GM21786 (cell line): ENCODE measurements around the gene PPP1R18.
"Not testable (repeated sequence)": the region's sequence is repeated elsewhere in the genome, so short reads cannot be mapped to it uniquely, and the experiment has no call there.

Experiments
- ATAC-seq: cut with Tn5 transposase; IDR thresholded peaks from one replicate; pipeline ENCODE4 v1.9.1; 2021; ENCODE audit not compliant: unreplicated experiment

Gene PPP1R18

DNA sequence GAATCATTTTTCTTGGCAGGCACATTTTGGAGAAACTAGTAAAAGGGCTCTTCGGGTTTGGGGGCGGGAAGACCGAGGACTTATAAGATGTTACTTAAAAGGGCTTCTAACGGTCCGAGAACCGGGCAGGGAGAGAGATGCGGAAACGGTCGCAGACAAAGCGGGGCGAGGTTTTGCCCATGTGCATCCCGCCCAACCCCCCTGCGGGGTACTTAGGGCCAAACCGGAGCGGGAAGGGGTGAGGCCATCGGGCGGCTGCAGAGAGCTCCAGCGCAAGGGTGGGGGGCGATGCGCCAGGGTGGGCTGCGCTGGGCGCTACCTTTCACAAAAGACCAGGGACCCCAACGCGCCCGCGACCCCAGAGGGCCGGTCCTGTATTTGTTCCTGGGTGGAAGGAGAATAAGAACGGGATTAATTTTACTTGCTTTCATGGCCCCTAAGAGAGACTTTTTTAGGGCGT lies 34.3 kb upstream of the PPP1R18 start:
- ATAC-seq = no peak

DNA sequence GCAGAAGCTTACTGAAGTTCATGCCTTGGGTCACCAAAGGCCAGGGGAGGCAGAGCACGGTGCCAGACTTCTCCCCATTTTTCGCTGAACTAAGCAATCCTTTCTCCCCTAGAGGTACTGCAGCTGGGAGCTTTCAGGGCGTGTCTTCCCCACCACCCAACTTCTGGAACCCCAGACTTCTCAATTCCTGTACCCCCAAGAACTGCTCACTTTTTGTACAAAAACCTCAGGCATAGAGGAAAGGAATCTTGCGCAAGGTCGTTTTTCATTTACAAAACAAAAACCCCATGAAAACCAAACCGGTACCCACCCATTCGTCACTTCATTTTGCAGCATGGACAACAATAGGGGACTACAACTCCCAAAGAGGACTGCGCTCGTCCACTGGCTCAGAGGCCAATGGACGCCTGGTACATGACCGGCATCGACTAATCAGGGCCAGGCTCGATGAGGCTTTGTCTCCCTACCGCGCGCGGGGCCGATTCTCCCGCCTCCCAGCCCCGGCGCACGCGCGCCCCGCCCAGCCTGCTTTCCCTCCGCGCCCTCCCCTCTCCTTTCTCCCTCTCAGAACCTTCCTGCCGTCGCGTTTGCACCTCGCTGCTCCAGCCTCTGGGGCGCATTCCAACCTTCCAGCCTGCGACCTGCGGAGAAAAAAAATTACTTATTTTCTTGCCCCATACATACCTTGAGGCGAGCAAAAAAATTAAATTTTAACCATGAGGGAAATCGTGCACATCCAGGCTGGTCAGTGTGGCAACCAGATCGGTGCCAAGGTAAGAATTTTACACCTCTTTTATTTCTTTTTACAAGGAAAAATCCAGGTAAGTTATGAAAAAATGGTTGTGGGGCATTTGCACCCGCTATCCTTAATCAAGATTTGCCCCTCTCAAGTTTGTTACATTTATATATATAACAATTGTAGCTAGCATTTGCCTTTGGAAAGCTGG lies 33.6 kb upstream of the PPP1R18 start, which contains the start of gene TUBB:
TUBB (plus strand) TSS at position 562 of the 947 bp plus-strand sequence; CDS start at position 717, 155 bp downstream.
- ATAC-seq = peak; percentile 43

DNA sequence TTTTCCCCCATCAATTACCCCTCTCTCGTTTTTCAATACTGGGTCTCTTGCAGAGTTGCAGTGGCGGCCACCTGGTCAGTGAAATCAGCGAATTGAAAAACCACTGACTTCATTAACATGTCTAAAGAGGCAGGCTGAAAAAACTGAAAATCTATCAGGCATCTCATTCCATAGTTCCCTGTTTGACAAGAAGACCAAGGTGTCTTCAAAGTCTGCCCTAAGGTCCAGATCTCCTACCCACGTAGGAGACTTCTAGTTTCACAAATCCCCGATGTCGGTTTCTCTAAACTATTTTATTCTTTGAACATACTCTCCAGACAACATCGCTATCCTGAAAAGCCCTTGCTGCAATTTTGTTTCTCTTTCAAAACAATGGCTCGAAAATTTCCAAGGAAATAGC lies 32.9 kb upstream of the PPP1R18 start:
- no peak for ATAC-seq

DNA sequence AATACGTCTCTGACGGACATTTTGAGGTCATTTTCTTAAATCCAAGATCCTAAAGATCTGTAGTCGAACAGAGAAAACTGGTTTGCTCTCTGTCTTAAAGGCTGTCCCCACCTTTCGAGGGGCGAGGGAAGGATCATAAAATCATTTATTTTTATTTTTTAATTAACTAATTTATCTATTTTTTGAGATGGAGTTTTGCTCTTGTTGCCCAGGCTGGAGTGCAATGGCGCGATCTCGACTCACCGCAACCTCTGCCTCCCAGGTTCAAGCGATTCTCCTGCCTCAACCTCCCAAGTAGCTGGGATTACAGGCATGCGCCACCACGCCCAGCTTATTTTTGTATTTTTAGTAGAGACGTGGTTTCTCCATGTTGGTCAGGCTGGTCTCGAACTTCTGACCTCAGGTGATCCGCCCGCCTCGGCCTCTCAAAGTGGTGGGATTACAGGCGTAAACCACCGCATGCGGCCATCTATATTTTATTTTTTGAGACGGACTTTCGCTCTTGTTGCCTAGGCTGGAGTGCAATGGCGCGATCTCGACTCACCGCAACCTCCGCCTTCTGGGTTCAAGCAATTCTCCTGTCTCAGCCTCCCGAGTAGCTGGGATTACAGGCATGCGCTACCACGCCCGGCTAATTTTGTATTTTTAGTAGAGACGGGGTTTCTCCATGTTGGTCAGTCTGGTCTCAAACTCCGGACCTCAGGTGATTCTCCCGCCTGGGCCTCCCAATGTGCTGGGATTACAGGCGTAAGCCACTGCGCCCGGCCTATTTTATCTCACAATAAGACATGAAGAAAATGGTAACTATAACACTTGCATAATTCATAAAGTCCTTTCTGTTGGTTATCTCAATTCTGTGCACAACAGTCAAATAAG lies 31.6 kb upstream of the PPP1R18 start:
- not testable (repeated sequence) for ATAC-seq

DNA sequence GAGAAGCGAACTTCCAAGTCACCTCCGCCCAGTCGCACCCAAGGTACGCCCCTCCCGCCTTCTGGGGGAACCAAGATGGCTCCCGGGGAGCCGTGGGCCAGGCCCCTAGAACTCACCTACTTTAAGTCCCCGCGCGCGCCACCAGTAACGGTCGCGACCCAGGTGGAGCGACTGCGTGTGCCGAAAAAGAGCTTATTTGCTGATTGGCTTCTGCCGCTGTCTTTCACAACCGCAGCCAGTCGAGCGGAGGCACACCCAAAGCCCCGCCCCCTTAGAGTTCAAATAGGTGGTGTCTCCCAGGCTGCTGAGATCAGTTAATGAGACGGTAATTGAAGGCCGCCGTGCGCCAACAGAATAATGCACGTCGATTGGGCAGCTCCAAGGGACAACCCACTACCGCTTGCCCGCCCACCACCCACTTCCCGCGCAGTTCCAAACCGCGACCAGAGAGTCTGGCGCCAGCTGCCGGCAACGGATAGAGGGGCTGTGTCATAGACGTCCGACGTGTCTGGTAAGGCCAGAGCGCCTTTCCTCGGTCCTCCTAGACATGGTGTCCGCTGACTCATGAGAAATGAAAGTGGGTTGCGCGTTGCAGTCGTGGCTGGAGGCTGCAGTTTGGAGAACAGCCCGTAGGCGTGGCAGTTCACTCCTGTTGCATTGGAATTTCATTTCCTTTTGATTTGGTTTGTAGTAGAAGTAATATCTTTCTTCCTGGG lies 30.8 kb upstream of the PPP1R18 start, which contains the start of gene MDC1:
MDC1 (minus strand) TSS at position 153 of the 716 bp plus-strand sequence. CDS start 2,106 bp downstream, outside the sequence.
- peak; percentile 75 for ATAC-seq

DNA sequence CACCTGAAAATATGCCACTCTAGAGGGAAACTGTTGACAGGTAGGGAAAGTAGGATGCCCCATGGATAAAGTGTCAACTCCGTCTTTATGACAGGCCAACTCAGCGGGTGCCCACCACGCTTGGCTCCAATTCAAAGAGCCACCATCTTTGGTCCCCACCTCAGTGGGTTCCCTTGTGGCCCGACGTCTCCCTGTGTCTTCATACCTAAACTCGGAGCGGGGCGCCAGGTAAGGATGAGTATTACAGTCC lies 30.4 kb upstream of the PPP1R18 start:
- no peak for ATAC-seq

DNA sequence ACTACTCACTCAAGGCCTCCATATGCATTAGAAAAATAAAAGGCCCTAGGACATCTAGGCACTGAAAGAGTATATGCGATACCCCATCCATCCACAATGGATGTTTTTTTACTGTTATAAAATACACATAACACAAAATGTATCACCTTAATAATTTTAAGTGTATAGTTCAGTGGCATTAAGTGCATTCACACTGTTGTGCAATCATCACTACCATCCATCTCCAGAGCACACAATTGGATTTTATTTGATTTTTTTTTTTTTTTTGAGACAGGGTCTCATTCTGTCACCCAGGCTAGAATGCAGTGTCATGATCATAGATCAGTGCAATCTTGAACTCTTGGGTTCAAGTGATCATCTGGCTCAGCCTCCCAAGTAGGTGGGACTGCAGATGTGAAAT lies 27.8 kb upstream of the PPP1R18 start:
- no peak for ATAC-seq

DNA sequence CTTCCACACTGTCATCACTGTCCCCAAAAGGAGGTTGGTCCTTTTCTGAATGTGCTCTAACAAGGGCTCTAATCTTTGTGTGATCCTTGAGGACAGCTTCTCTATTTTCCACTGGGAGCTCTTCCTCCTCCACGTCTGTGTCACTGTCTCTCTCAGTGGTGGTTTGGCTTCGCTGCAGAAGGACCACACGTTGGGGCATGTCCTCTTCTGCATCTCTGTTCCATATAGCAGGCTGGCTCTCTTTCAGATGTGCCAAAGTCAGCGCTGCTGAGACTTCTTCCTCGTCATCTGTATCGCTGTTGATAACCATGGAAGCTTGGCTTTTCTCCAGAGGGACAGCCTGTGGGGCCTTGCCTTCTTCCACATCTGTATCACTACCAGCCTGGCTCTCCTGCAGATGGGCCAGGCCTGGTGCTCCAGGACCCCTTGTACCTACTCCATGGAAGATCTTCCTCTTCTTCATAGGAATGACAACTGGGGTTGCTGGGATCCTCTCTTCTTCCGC lies 26.0 kb upstream of the PPP1R18 start:
- no peak for ATAC-seq

DNA sequence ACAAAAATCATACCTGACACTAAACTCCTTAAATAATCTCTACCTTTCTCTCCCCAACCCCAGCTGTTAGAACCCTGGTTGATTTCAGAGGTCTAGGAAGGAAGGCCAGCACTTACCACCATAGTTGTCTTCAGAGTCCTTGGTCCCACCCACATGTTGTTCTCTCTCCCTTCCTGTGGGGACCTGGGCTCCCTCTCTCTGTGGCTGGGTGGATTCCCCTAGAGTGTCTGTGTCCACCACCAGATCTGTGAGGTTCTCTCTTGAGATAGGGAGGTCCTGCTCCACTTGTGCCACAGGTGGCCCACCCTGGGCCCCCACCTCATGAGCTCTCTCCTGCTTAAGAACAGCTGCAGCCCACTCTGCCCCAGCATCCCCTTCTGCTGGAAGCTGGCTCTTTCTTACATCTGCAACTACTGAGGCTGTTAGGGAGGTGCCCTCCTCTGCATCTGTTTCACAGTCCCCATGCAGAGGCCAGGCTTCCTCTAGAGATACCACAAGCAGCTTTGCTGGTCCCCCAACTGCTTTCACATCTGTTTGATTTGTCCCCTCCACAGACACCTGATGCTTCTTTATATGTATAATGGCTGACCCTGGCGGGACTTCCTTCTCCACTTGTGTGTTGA lies 25.4 kb upstream of the PPP1R18 start:
- ATAC-seq = peak; percentile 58

DNA sequence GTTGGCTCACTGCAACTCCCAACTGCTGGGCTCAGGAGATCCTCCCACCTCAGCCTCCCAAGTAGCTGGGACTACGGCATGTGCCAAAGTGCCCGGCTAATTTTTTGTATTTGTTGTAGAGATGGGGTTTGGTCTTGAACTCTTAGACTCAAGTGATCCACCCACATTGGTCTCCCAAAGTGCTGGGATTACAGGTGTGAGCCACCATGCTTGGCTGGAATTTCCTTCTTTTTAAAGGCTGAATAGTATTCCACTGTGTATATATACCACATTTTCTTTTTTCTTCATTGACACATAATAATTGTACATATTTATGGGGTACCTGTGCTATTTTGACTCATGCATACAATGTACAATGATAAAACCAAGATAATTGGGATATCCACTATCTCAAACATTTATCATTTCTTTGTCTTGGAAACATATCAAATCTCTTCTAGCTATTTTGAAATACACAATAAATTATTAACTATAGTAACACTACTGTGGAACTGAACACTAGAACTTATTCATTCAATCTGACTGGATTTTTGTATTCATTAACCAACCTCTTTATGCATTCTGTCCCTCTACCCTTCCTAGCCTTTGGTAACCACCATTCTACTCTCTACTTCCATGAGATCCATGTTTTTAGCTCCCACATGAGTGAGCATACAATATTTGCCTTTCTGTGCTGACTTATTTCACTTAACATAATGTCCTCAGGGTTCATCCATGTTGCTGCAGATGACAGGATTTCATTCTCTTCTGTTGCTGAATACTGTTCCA lies 22.8 kb upstream of the PPP1R18 start:
- ATAC-seq = no peak

DNA sequence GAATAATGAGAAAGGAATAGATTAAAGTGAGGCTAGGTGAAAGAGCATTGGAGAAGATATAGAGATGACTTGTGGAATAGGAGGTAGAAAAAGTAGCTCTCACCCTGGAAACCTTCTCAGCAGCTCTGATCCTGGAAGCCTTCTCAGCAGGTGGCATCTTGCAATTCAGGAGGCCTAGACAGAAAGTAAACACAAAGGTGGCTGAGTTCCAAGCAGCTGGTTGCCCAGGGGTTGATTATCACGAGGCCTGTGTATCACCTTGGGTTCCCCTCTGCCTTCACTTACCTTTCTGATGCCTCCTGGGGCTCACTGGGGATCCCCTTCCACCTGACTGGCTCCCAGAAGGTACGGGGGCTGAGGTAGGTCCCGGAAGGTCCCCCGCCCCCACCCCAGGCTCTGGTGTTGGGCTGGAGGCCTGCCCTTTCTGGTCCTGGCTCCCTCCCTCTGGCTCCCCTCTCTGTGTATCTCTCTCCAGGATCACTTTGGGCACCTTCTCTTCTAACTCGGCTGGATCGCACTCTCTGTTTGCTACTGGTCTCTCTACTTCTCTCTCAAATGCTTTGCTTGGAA lies 20.9 kb upstream of the PPP1R18 start:
- ATAC-seq = no peak

DNA sequence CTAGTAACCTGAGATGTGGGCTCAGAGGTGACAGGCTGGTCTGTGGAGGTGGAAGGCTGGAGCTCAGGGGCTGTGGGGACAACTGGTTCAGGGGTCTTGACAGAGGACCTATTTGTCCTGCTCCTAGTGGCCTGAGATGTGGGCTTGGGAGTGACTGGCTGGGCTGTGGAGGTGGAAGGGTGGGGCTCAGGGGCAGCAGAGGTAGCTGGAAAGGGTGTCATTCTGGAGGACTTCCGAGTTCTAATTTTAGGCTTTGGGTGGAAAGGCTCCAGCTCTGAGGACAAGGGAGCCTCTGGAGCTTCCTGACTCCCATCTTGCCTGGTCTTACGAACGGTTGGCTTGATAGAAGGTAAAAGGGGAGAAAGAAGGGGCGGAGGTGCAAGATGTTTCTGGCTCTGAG lies 19.2 kb upstream of the PPP1R18 start:
- no peak for ATAC-seq

DNA sequence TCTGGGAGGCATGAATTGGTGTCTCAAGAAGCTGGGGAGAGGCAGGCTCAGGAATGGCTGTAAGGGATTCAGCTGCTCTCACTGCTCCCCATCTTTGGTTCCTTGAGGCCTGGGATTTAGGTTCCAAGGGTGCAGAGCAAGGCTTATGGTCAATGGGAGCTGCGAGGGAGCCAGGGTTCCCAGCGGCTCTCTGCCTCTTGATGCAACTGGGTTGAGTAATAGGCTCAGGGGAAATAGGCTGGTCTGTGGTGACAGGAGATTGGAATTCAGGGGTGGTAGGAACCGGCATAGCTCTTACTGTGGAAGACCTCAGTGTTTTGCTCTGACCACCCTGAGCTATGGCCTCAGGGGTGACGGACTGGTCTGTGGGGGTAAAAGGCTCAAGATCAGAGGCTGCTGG lies 17.4 kb upstream of the PPP1R18 start:
- ATAC-seq = no peak

DNA sequence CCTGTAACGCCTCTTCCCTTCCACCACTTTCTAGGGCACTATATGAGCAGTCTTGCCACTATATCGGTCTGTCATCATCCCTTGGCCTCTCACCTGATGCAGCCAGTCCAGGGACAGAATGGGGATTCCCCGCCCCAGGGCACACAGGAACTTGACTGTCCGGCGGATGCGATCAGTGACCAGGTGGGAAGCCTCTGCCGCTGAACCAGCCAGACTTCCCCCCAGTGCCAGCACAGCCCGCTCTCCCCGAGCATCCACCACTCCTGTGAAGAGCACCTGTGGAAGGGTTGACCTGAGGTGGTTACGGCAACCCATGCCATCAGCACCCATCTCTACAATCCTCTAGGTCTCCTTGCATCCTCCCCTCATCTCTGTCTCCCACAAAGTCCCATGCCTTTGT lies 16.6 kb upstream of the PPP1R18 start:
- ATAC-seq = no peak

DNA sequence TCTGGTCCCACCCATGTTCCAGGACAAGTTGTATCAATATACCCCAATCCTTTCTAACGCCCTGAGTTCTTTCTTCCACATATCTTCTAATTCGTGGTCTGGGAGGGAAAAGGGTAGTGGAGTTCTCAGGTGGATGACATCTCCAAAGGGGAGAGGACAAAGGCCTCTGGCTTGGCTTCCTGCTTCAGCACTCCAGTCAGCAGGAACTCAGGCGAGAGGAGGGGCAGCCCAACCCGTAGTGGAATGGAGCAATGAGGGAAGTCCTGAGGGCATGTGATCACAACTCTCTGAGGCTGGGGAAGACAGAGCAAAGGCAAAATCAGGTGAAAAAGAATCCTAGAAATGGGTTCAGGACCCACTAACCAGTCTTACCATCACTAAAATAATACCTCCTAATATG lies 13.9 kb upstream of the PPP1R18 start:
- ATAC-seq = no peak

DNA sequence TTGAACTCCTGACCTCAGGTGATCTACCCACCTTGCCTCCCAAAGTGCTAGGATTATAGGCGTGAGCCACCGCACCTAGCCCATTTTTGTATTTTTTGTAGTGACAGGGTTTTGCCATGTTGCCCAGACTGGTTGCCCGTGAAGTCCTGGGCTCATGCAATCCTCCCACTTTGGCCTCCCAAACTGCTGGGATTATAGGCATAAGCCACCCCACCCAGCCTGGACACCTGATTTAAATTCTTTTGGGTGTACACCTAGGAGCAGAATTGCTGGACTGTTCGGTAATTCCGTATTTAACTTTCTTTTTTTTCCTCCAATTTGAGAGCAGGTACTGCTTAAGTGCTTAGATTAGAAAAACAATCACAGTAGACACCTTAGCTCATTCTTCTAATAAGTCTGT lies 10.0 kb upstream of the PPP1R18 start:
- ATAC-seq = no peak

DNA sequence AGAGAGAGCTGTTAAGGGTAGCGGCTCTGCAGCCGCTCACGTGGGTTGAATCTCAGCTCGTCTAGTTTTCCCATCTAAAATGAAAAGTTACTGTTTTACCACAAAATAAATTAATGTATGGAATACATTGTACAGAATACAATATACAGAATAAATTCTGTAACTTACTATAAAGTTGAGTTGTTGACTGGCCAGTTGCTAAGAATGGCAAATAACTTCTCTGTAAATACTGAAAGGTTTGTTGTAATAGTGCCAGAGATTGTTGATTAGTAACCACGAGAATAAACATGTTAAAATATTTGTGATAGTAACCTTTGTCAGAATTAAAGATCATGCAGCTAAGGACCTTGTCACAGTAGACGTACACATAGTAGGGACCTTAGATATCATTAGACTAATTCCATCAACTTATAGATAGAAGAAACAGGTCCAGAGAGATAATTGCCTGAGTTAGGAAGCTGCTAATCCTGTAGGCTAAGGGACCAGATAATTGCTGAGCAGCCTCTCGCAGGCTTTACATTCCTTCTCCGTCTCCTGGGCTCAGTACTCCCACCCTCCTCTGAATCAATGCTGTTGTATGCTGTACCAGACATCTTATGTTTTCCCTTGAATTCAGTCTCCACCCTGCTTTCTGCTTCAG lies 4.9 kb upstream of the PPP1R18 start:
- ATAC-seq = no peak

DNA sequence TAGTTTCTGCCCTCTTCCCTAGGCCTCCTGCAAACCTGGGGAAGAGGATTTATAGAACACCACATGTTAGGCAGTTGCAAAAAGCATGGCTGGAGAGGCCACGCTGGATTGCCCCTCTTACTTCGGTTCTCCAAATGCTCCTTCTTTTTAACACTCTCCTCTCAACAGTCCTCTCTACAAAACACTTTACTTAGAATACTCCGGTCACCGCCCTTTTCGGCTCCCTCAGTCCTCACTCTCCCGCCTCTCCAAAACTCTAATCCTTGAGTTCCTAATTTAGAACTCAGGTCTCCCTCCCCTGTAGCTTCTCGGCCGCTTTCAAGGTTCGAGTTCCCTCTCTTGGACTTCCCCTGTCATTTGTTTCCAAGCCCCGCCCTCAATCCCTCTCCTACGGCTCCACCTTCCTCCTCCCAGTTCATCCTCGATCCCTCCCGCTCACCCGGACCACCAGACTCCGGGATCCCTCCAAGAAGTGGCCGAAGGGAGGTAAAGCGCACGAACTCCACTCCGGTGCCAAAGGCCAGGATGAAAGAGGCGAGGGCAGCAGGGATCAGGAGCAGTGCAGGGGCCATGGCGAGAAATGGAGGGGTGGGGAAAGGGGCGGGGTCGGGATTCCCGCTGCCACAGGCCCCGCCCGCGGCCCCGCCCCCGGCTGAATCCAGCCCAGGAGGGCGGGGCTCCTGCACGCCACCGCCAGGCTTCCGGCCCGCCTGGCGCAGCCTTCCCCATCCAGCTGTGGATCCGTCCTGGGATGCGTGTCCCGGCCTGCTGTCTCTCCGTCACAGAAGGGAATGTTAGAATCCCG lies 4.2 kb upstream of the PPP1R18 start, which contains the start of gene NRM:
NRM (minus strand) TSS at position 582 of the 805 bp plus-strand sequence; CDS start at position 572, 10 bp downstream.
- ATAC-seq = peak; percentile 32
